Measurements from ENCODE around the gene FYN.

The FYN gene

GRCh38 chr6:111623046-111623718 is 250.1 kb downstream of the FYN start:
- DNase-seq (ENCODE audit: low read depth): no peak
- TF ChIP-seq MYC (IDR thresholded peaks at IDR 0.05; ENCODE audit: low read depth, low read length) (no peak), MAX (IDR thresholded peaks at IDR 0.05; ENCODE audit: low read depth, low read length) (no peak), CTCF (IDR thresholded peaks at IDR 0.05; ENCODE audit: low read depth, low read length) (no peak)
- no peak overlapping the region for H3K4me3 ChIP-seq (ENCODE audit: low read depth, low read length)

- TF ChIP-seq POLR2A (IDR thresholded peaks at IDR 0.05; ENCODE audit: extremely low read depth, insufficient read length): no peak
- no peak for TF ChIP-seq MYC (IDR thresholded peaks at IDR 0.05; ENCODE audit: low read depth, low read length)
- TF ChIP-seq CTCF (IDR thresholded peaks at IDR 0.05; ENCODE audit: low read depth, low read length): no peak
- no peak for TF ChIP-seq MAX (IDR thresholded peaks at IDR 0.05; ENCODE audit: low read depth, low read length)
Measured at GRCh38 chr6:111620169-111620568, 253.1 kb downstream of the FYN start.

GRCh38 chr6:111618407-111618806 is 254.8 kb downstream of the FYN start:
- DNase-seq (ENCODE audit: low read depth): no peak
- TF ChIP-seq POLR2A (IDR thresholded peaks at IDR 0.05; ENCODE audit: extremely low read depth, insufficient read length) (no peak), MYC (IDR thresholded peaks at IDR 0.05; ENCODE audit: low read depth, low read length) (no peak), MAX (IDR thresholded peaks at IDR 0.05; ENCODE audit: low read depth, low read length) (no peak), CTCF (IDR thresholded peaks at IDR 0.05; ENCODE audit: low read depth, low read length) (no peak)
- no peak overlapping the region for H3K4me3 ChIP-seq (ENCODE audit: low read depth, low read length)

More at GRCh38 chr6:111620169-111620568, 253.1 kb downstream of the FYN start:
- no peak for DNase-seq (ENCODE audit: low read depth)
- H3K4me3 ChIP-seq (ENCODE audit: low read depth, low read length): no peak overlapping the region

- no peak overlapping the region for H3K4me3 ChIP-seq (ENCODE audit: low read depth, low read length)
- TF ChIP-seq POLR2A (IDR thresholded peaks at IDR 0.05; ENCODE audit: extremely low read depth, insufficient read length) (no peak), MAX (IDR thresholded peaks at IDR 0.05; ENCODE audit: low read depth, low read length) (no peak), CTCF (IDR thresholded peaks at IDR 0.05; ENCODE audit: low read depth, low read length) (no peak), MYC (IDR thresholded peaks at IDR 0.05; ENCODE audit: low read depth, low read length) (no peak)
- no peak for DNase-seq (ENCODE audit: low read depth)
Measured at GRCh38 chr6:111617149-111617548, 256.1 kb downstream of the FYN start.

- TF ChIP-seq POLR2A (IDR thresholded peaks at IDR 0.05; ENCODE audit: extremely low read depth, insufficient read length) (no peak), CTCF (IDR thresholded peaks at IDR 0.05; ENCODE audit: low read depth, low read length) (no peak), MAX (IDR thresholded peaks at IDR 0.05; ENCODE audit: low read depth, low read length) (no peak), MYC (IDR thresholded peaks at IDR 0.05; ENCODE audit: low read depth, low read length) (no peak)
- no peak overlapping the region for H3K4me3 ChIP-seq (ENCODE audit: low read depth, low read length)
- DNase-seq (ENCODE audit: low read depth): no peak
Measured at GRCh38 chr6:111615916-111616612, 257.2 kb downstream of the FYN start.
